ENCODE results near the gene CTH.
"Not testable (repeated sequence)": the region's sequence is repeated elsewhere in the genome, so short reads cannot be mapped to it uniquely, and the experiment has no call there.

CTH gene

GRCh38 chr1:70410604-70411359 is at the start of gene CTH:
TSS of gene CTH (plus strand) at chr1:70411268. CDS start at chr1:70411416, 148 bp downstream.
- peak; percentile 92 to 93 for DNase-seq

- DNase-seq, result no peak
These were observed 49.2 kb upstream of the CTH start for GRCh38 chr1:70361727-70362398.

- DNase-seq, result no peak
These were observed 46.6 kb upstream of the CTH start for GRCh38 chr1:70364439-70364838.

- not testable (repeated sequence) for DNase-seq
These were observed 44.6 kb upstream of the CTH start for GRCh38 chr1:70366425-70366952.

- DNase-seq, result not testable (repeated sequence)
These were observed 44.1 kb upstream of the CTH start for GRCh38 chr1:70366997-70367396.

GRCh38 chr1:70367397-70367796 is 43.7 kb upstream of the CTH start:
- not testable (repeated sequence) for DNase-seq

GRCh38 chr1:70371586-70371985 is 39.5 kb upstream of the CTH start:
- not testable (repeated sequence) for DNase-seq

GRCh38 chr1:70372426-70372825 is 38.6 kb upstream of the CTH start:
- no peak for DNase-seq

- DNase-seq, result not testable (repeated sequence)
These were observed 37.5 kb upstream of the CTH start for GRCh38 chr1:70373580-70373979.

- no peak for DNase-seq
These were observed 34.9 kb upstream of the CTH start for GRCh38 chr1:70376196-70376595.

- DNase-seq, result no peak
These were observed 28.4 kb upstream of the CTH start for GRCh38 chr1:70382682-70383081.

GRCh38 chr1:70383483-70383882 is 27.6 kb upstream of the CTH start:
- no peak for DNase-seq

- no peak for DNase-seq
These were observed 26.5 kb upstream of the CTH start for GRCh38 chr1:70384542-70384941.

- no peak for DNase-seq
These were observed 25.6 kb upstream of the CTH start for GRCh38 chr1:70385477-70385876.

- DNase-seq, result no peak
These were observed 24.9 kb upstream of the CTH start for GRCh38 chr1:70386121-70386520.

- no peak for DNase-seq
These were observed 23.6 kb upstream of the CTH start for GRCh38 chr1:70387507-70387906.

- DNase-seq, result no peak
These were observed 18.4 kb upstream of the CTH start for GRCh38 chr1:70392626-70393025.

GRCh38 chr1:70396607-70397006 is 14.5 kb upstream of the CTH start:
- no peak for DNase-seq

- no peak for DNase-seq
These were observed 14.1 kb upstream of the CTH start for GRCh38 chr1:70397013-70397412.

GRCh38 chr1:70400335-70400734 is 10.7 kb upstream of the CTH start:
- DNase-seq, result no peak

GRCh38 chr1:70401974-70402373 is 9.1 kb upstream of the CTH start:
- no peak for DNase-seq

- no peak for DNase-seq
These were observed 7.3 kb upstream of the CTH start for GRCh38 chr1:70403759-70404158.

- no peak for DNase-seq
These were observed 5.2 kb upstream of the CTH start for GRCh38 chr1:70405780-70406416.

GRCh38 chr1:70409136-70409535 is 1.9 kb upstream of the CTH start:
- DNase-seq, result no peak

Measured in CD4-positive, alpha-beta T cell treated with Interferon alpha-2 for 1 hour (primary cell).